Spleen (tissue), 11 donors: ENCODE measurements around the gene ATG5. TPM values are rescaled to one million over a fixed set of nuclear protein-coding genes. Genes with fewer than 3 reads are reported as not detected.

Experiments
- DNase-seq: peaks from one replicate; pipeline ENCODE4 v3.0.0-alpha.2; 2020
- H3K27ac ChIP-seq, 8 donors: fragments of 200-600 bp; sonication (generic) in 7 of 8; 1 replicate in 4 of 8; 2 replicates in 4 of 8; pipeline versions ENCODE4 v1.5.0 to v1.8.0; 2016 to 2021; ENCODE audit warnings: inconsistent platforms in 4 of 8, mild to moderate bottlenecking in 4 of 8, moderate library complexity in 1 of 8
- H3K27me3 ChIP-seq, 7 donors: fragments of 200-600 bp; sonication (generic) in 6 of 7; replicated peaks in 1 of 7; 1 replicate in 4 of 7; 2 replicates in 3 of 7; pipeline versions ENCODE4 v1.5.0 to v1.8.0; 2016 to 2021; ENCODE audit warnings: inconsistent platforms in 3 of 7, mild to moderate bottlenecking in 1 of 7
- H3K36me3 ChIP-seq, 6 donors: fragments of 200-600 bp; sonication (generic) in 5 of 6; 1 replicate in 4 of 6; 2 replicates in 2 of 6; pipeline versions ENCODE4 v1.5.0 to v1.8.0; 2016 to 2021; ENCODE audit warnings: inconsistent platforms in 2 of 6
- H3K4me1 ChIP-seq, 6 donors: fragments of 200-600 bp; sonication (generic) in 5 of 6; 1 replicate in 3 of 6; 2 replicates in 3 of 6; pipeline versions ENCODE4 v1.5.0 to v1.8.0; 2016 to 2021; ENCODE audit warnings: inconsistent platforms in 3 of 6
- H3K4me3 ChIP-seq, 8 donors: fragments of 200-600 bp; sonication (generic) in 7 of 8; 1 replicate in 4 of 8; 2 replicates in 4 of 8; pipeline versions ENCODE4 v1.5.0 to v1.8.0; 2016 to 2021; ENCODE audit warnings: inconsistent platforms in 4 of 8, mild to moderate bottlenecking in 4 of 8, moderate library complexity in 2 of 8
- H3K9me3 ChIP-seq, 8 donors: fragments of 200-600 bp; sonication (generic) in 7 of 8; 1 replicate in 4 of 8; 2 replicates in 4 of 8; pipeline versions ENCODE4 v1.5.0 to v1.8.0; 2016 to 2021; ENCODE audit warnings: inconsistent platforms in 4 of 8
- POLR2A ChIP-seq, 3 donors: fragments of 450-650 bp; IDR thresholded peaks; one replicate each; pipeline ENCODE4 v1.5.1; 2017; ENCODE audit warnings: antibody characterized with exemption in 3 of 3, mild to moderate bottlenecking in 1 of 3
- POLR2AphosphoS5 ChIP-seq, 3 donors: sonication (generic); formaldehyde crosslinking; IDR thresholded peaks; one replicate each; pipeline ENCODE4 v1.5.1; 2017; ENCODE audit warnings: antibody characterized with exemption in 3 of 3
- WGBS, 5 donors: extraction: QIAGEN DNeasy Blood & Tissue Kit in 3 of 5; methylation state at CpG; one replicate each; pipeline versions ENCODE4 v1.1.5 to v1.1.7; 2013 to 2018; 5-methylcytosine and 5-hydroxymethylcytosine counted together
- intact Hi-C: fragments of 100-400 bp; cut with DNase I; formaldehyde crosslinking; loops from one replicate; pipeline ENCODE4 v1.15.0; 2023; ENCODE audit warnings: low total_unique reads
- polyA plus RNA-seq, 3 donors: library from polyadenylated mRNA; stranded (reverse); fragments of 200-250 nt; gene quantifications; one replicate each; pipeline ENCODE4 v1.2.1, GENCODE V29; 2013
- total RNA-seq, 7 donors: library from RNA; depleted of rRNA in 3 of 7; stranded (reverse); fragments of >200 nt in 3 of 7; fragmentation: NEBNext Ultra II Directional in 4 of 7; extraction: Animal tissue kit (Norgen Biotek cat#: 25700) in 4 of 7; gene quantifications; one replicate each; pipeline versions ENCODE4 v1.1.0 to v1.2.1, GENCODE V29; 2016 to 2021
- TF ChIP-seq, protein P1 (sequence below), 11 experiments: fragments of 200-600 bp in 7 of 11; fragments of 450-650 bp in 4 of 11; sonication (generic) in 4 of 11; IDR thresholded peaks in 8 of 11; conservative IDR thresholded peaks in 3 of 11; 1 replicate in 7 of 11; 2 replicates in 4 of 11; pipeline versions ENCODE4 v1.4.0 to v1.8.0; 2016 to 2021; ENCODE audit warnings: antibody characterized with exemption in 11 of 11, inconsistent platforms in 4 of 11, mild to moderate bottlenecking in 1 of 11
- donor health status: healthy with polysubstance abuse.
- donor health status: DM: no; HTN: no; CAD: no; lungs with moderate emphysema.
- donor health status: DM: no; HTN: no; CAD: no.
- donor health status: Bipolar disorder and iron deficiency.
- donor health status: healthy.
- donor health status: DM: no; HTN: no; CAD: no.
- donor health status: DM: yes; HTN: yes; CAD: no.

ATG5 gene
- total and polyA plus RNA-seq, 10 donors = 12.1 to 41.6 (median 27.7) TPM

GRCh38 chr6:106244931-106245330 lies 80.6 kb downstream of the ATG5 start:
- peaks cover 0 to 13% (median 0%) of the 10 kb centered on the region in 6 donors for H3K4me1 ChIP-seq
- 73 to 86% (median 79%) methylated on average over 1 of the region's 1 CpG for WGBS, 5 donors
- DNase-seq = no peak
- H3K27ac ChIP-seq = peak overlapping the region in 1 of 8 donors; percentile 9
- no peaks in the 10 kb centered on the region for H3K9me3 ChIP-seq
- no peak for TF ChIP-seq POLR2A (IDR thresholded peaks at IDR 0.05)
- TF ChIP-seq POLR2AphosphoS5 (IDR thresholded peaks at IDR 0.05) = no peak
- TF ChIP-seq, protein P1, sequence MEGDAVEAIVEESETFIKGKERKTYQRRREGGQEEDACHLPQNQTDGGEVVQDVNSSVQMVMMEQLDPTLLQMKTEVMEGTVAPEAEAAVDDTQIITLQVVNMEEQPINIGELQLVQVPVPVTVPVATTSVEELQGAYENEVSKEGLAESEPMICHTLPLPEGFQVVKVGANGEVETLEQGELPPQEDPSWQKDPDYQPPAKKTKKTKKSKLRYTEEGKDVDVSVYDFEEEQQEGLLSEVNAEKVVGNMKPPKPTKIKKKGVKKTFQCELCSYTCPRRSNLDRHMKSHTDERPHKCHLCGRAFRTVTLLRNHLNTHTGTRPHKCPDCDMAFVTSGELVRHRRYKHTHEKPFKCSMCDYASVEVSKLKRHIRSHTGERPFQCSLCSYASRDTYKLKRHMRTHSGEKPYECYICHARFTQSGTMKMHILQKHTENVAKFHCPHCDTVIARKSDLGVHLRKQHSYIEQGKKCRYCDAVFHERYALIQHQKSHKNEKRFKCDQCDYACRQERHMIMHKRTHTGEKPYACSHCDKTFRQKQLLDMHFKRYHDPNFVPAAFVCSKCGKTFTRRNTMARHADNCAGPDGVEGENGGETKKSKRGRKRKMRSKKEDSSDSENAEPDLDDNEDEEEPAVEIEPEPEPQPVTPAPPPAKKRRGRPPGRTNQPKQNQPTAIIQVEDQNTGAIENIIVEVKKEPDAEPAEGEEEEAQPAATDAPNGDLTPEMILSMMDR (IDR thresholded peaks at IDR 0.05 in 8 of 11, conservative IDR thresholded peaks at IDR 0.05 in 3 of 11) = no peak
- peaks cover 0 to 45% (median 7%) of the 10 kb centered on the region in 6 donors for H3K36me3 ChIP-seq
- no peaks in the 10 kb centered on the region for H3K27me3 ChIP-seq
- intact Hi-C loops = no loop called here
- H3K4me3 ChIP-seq = no peak overlapping the region

DNA sequence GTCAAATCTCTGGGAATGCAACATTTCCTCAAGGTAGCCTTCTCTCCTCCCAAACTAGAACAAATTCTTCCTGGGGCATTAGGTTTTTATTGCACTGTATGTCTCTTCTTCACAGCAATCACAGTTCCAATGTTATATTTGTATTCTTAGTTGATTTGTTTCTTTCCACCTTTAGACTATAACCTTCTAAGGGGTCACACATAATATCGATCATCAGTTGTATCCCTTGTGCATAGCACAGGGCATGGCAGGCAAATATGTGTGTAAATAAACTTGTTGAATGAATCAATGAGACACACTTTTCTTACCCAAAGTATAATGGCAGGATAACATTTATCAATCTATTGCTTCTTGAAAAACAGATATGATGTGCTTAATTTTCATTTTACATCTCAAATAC lies 81.0 kb downstream of the ATG5 start:
- no peak for DNase-seq
- WGBS, 5 donors = 86 to 100% (median 95%) methylated on average over 1 of the region's 1 CpG
- Histone ChIP-seq H3K27me3 (no peaks in the 10 kb centered on the region), H3K4me3 (no peak overlapping the region), H3K4me1 (peaks cover 0 to 13% (median 0%) of the 10 kb centered on the region in 6 donors), H3K27ac (peak overlapping the region in 1 of 8 donors; percentile 9), H3K36me3 (peaks cover 0 to 45% (median 7%) of the 10 kb centered on the region in 6 donors), H3K9me3 (no peaks in the 10 kb centered on the region)
- no peak for TF ChIP-seq POLR2A (IDR thresholded peaks at IDR 0.05)
- no peak for TF ChIP-seq POLR2AphosphoS5 (IDR thresholded peaks at IDR 0.05)
- TF ChIP-seq, protein P1 (IDR thresholded peaks at IDR 0.05 in 8 of 11, conservative IDR thresholded peaks at IDR 0.05 in 3 of 11) = no peak
- intact Hi-C loops = no loop called here

- TF ChIP-seq, protein P1 (IDR thresholded peaks at IDR 0.05 in 8 of 11, conservative IDR thresholded peaks at IDR 0.05 in 3 of 11) = no peak
- TF ChIP-seq POLR2AphosphoS5 (IDR thresholded peaks at IDR 0.05) (no peak), POLR2A (IDR thresholded peaks at IDR 0.05) (no peak)
- Histone ChIP-seq H3K27ac (no peak overlapping the region), H3K36me3 (peaks cover 0 to 40% (median 7%) of the 10 kb centered on the region in 6 donors), H3K9me3 (no peaks in the 10 kb centered on the region), H3K4me1 (peaks cover 0 to 13% (median 0%) of the 10 kb centered on the region in 6 donors), H3K27me3 (no peaks in the 10 kb centered on the region), H3K4me3 (no peak overlapping the region)
- 96 to 100% (median 98%) methylated on average over 4 of the region's 4 CpGs for whole genome bisulfite sequencing, 5 donors
- DNase-seq = no peak
- intact Hi-C loops = no loop called here
Observed at GRCh38 chr6:106243261-106243660, 82.3 kb downstream of the ATG5 start.

DNA sequence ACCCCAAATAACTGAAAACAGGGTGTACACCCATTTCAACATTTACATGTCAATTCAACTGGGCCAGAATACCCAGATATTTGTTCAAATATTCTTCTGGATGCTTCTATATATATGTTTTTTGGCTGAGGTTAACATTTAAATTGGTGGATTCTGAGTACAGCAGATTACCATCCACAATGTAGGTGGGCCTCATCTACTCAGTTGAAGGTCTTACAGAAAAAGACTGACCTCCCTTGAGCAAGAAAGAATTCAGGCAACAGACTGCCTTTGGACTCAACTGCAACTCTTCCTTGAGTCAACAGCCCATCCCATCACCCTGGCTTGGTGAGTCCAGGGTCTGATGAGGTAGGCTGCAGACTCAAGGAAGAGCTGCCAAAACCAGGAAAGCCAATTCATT lies 84.1 kb downstream of the ATG5 start:
- Histone ChIP-seq H3K4me1 (peaks cover 0 to 4% (median 0%) of the 10 kb centered on the region in 6 donors), H3K27ac (no peak overlapping the region), H3K27me3 (no peaks in the 10 kb centered on the region), H3K9me3 (no peaks in the 10 kb centered on the region), H3K4me3 (no peak overlapping the region), H3K36me3 (peaks cover 0 to 25% (median under 1%) of the 10 kb centered on the region in 6 donors)
- intact Hi-C loops = no loop called here
- TF ChIP-seq, protein P1 (IDR thresholded peaks at IDR 0.05 in 8 of 11, conservative IDR thresholded peaks at IDR 0.05 in 3 of 11) = no peak
- no peak for TF ChIP-seq POLR2A (IDR thresholded peaks at IDR 0.05)
- no peak for TF ChIP-seq POLR2AphosphoS5 (IDR thresholded peaks at IDR 0.05)
- no peak for DNase-seq
